Measurements from ENCODE around the gene ZNF277.

DNA sequence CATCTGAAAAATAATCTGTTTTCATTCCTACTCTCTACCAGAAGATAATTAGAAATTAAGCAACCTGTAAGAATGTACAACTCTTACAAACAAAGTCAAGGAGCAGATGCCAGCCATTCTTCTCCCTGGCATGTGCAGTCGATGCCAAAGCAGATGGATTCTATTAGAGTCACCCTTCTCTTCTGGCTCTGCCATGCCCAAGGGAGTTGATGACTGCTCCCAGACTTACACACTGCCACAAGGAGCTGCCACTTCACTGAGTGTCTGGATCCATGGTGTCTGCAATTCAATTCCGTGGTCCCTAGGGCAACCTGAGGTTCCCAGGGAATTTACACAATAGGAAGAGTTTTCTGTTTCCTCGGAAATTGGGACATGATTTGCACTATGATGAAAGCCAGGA is 154.7 kb downstream of the ZNF277 start:
- TF ChIP-seq, protein P1, sequence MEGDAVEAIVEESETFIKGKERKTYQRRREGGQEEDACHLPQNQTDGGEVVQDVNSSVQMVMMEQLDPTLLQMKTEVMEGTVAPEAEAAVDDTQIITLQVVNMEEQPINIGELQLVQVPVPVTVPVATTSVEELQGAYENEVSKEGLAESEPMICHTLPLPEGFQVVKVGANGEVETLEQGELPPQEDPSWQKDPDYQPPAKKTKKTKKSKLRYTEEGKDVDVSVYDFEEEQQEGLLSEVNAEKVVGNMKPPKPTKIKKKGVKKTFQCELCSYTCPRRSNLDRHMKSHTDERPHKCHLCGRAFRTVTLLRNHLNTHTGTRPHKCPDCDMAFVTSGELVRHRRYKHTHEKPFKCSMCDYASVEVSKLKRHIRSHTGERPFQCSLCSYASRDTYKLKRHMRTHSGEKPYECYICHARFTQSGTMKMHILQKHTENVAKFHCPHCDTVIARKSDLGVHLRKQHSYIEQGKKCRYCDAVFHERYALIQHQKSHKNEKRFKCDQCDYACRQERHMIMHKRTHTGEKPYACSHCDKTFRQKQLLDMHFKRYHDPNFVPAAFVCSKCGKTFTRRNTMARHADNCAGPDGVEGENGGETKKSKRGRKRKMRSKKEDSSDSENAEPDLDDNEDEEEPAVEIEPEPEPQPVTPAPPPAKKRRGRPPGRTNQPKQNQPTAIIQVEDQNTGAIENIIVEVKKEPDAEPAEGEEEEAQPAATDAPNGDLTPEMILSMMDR (IDR thresholded peaks at IDR 0.05), result no peak
- TF ChIP-seq POLR2A (IDR thresholded peaks at IDR 0.05), result no peak
